Peyer's patch (tissue), 4 donors: Measurements from ENCODE around the gene CXXC5. TPM values are rescaled to one million over a fixed set of nuclear protein-coding genes. Genes with fewer than 3 reads are reported as not detected.

Experiments
- DNase-seq, 3 donors: peaks; one replicate each; pipeline ENCODE4 v3.0.0-alpha.2; 2017 to 2019
- H3K27ac ChIP-seq, 4 donors: fragments of 200-600 bp; sonication (generic); one replicate each; pipeline ENCODE4 v1.5.1; 2016 to 2019
- H3K27me3 ChIP-seq, 2 donors: fragments of 200-600 bp; sonication (generic); one replicate each; pipeline ENCODE4 v1.5.1; 2019
- H3K36me3 ChIP-seq, 3 donors: fragments of 200-600 bp; sonication (generic); one replicate each; pipeline ENCODE4 v1.5.1; 2016 to 2019
- H3K4me1 ChIP-seq, 4 donors: fragments of 200-600 bp; sonication (generic); one replicate each; pipeline ENCODE4 v1.5.1; 2016 to 2019
- H3K4me3 ChIP-seq, 4 donors: fragments of 200-600 bp; sonication (generic); 1 replicate in 3 of 4; 2 replicates in 1 of 4; pipeline ENCODE4 v1.5.1; 2016 to 2019; ENCODE audit warnings: mild to moderate bottlenecking in 1 of 4
- H3K9me3 ChIP-seq, 4 donors: fragments of 200-600 bp; sonication (generic); one replicate each; pipeline ENCODE4 v1.5.1; 2016 to 2019; ENCODE audit warnings: mild to moderate bottlenecking in 1 of 4
- CTCF ChIP-seq, 6 experiments: fragments of 450-650 bp in 4 of 6; fragments of 200-600 bp in 2 of 6; sonication (generic) in 1 of 6; IDR thresholded peaks; one replicate each; pipeline ENCODE4 v1.5.1; 2017 to 2019; ENCODE audit warnings: antibody characterized with exemption in 6 of 6, mild to moderate bottlenecking in 3 of 6, moderate library complexity in 1 of 6
- POLR2A ChIP-seq, 2 donors: fragments of 450-650 bp; IDR thresholded peaks; one replicate each; pipeline ENCODE4 v1.5.1; 2017; ENCODE audit warnings: antibody characterized with exemption in 2 of 2, mild to moderate bottlenecking in 2 of 2, moderate library complexity in 2 of 2
- total RNA-seq, 4 donors: library from RNA; depleted of rRNA; stranded (reverse); fragments of >200 nt; gene quantifications; one replicate each; pipeline ENCODE4 v1.1.0, GENCODE V29; 2016

The CXXC5 gene
- total RNA-seq, 4 donors from 2014 or later = 21.7 to 49.5 (median 30.9) TPM

- H3K27me3 ChIP-seq = no peaks in the 10 kb centered on the region
- H3K4me1 ChIP-seq = peaks cover 0 to 79% (median 54%) of the 10 kb centered on the region in 4 donors
- no peak for DNase-seq
- peak overlapping the region in 3 of 4 donors; percentile 13 to 28 (median 21) for H3K4me3 ChIP-seq
- TF ChIP-seq CTCF (IDR thresholded peaks at IDR 0.05) (no peak), POLR2A (IDR thresholded peaks at IDR 0.05) (no peak)
- H3K36me3 ChIP-seq = no peaks in the 10 kb centered on the region
- peak overlapping the region; percentile 54 to 92 (median 70) for H3K27ac ChIP-seq
- no peaks in the 10 kb centered on the region for H3K9me3 ChIP-seq
Observed at GRCh38 chr5:139659695-139660101, 11.5 kb downstream of the CXXC5 start.

- H3K27me3 ChIP-seq = no peaks in the 10 kb centered on the region
- H3K4me1 ChIP-seq = peaks cover 0 to 81% (median 50%) of the 10 kb centered on the region in 4 donors
- no peaks in the 10 kb centered on the region for H3K9me3 ChIP-seq
- H3K27ac ChIP-seq = peak overlapping the region; percentile 54 to 92 (median 70)
- peak in 2 of 3 donors; percentile 75 to 84 for DNase-seq
- peak overlapping the region in 3 of 4 donors; percentile 19 to 28 (median 21) for H3K4me3 ChIP-seq
- H3K36me3 ChIP-seq = no peaks in the 10 kb centered on the region
- no peak for TF ChIP-seq CTCF (IDR thresholded peaks at IDR 0.05)
- peak in 1 of 2 donors; percentile 39 for TF ChIP-seq POLR2A (IDR thresholded peaks at IDR 0.05)
Observed at GRCh38 chr5:139660105-139660922, 12.2 kb downstream of the CXXC5 start.

- TF ChIP-seq POLR2A (IDR thresholded peaks at IDR 0.05) (no peak), CTCF (IDR thresholded peaks at IDR 0.05) (no peak)
- Histone ChIP-seq H3K36me3 (no peaks in the 10 kb centered on the region), H3K4me1 (peaks cover 0 to 81% (median 47%) of the 10 kb centered on the region in 4 donors), H3K27me3 (no peaks in the 10 kb centered on the region), H3K4me3 (peak overlapping the region in 3 of 4 donors; percentile 19 to 26 (median 21)), H3K9me3 (no peaks in the 10 kb centered on the region), H3K27ac (peak overlapping the region; percentile 54 to 92 (median 70))
- peak in 2 of 3 donors; percentile 66 to 82 for DNase-seq
Observed at GRCh38 chr5:139660923-139661814, 13.0 kb downstream of the CXXC5 start.

GRCh38 chr5:139662617-139663016 is 14.5 kb downstream of the CXXC5 start:
- peak overlapping the region in 3 of 4 donors; percentile 54 to 92 (median 56) for H3K27ac ChIP-seq
- H3K4me1 ChIP-seq = peaks cover 0 to 75% (median 49%) of the 10 kb centered on the region in 4 donors
- no peaks in the 10 kb centered on the region for H3K27me3 ChIP-seq
- TF ChIP-seq POLR2A (IDR thresholded peaks at IDR 0.05) (no peak), CTCF (IDR thresholded peaks at IDR 0.05) (no peak)
- no peak overlapping the region for H3K4me3 ChIP-seq
- H3K9me3 ChIP-seq = no peaks in the 10 kb centered on the region
- no peak for DNase-seq
- no peaks in the 10 kb centered on the region for H3K36me3 ChIP-seq

- H3K27me3 ChIP-seq = no peaks in the 10 kb centered on the region
- no peaks in the 10 kb centered on the region for H3K36me3 ChIP-seq
- TF ChIP-seq CTCF (IDR thresholded peaks at IDR 0.05) (no peak), POLR2A (IDR thresholded peaks at IDR 0.05) (no peak)
- peaks cover 0 to 70% (median 45%) of the 10 kb centered on the region in 4 donors for H3K4me1 ChIP-seq
- no peaks in the 10 kb centered on the region for H3K9me3 ChIP-seq
- no peak overlapping the region for H3K4me3 ChIP-seq
- H3K27ac ChIP-seq = peak overlapping the region in 1 of 4 donors; percentile 92
- DNase-seq = no peak
Observed at GRCh38 chr5:139663207-139664085, 15.3 kb downstream of the CXXC5 start.
